ENCODE data around the gene TMCC3. TPM values are rescaled to one million over a fixed set of nuclear protein-coding genes. Genes with fewer than 3 reads are reported as not detected.

TMCC3 gene
- total RNA-seq, 2 experiments from 2014 or later = 0.11 to 0.25 TPM

DNA sequence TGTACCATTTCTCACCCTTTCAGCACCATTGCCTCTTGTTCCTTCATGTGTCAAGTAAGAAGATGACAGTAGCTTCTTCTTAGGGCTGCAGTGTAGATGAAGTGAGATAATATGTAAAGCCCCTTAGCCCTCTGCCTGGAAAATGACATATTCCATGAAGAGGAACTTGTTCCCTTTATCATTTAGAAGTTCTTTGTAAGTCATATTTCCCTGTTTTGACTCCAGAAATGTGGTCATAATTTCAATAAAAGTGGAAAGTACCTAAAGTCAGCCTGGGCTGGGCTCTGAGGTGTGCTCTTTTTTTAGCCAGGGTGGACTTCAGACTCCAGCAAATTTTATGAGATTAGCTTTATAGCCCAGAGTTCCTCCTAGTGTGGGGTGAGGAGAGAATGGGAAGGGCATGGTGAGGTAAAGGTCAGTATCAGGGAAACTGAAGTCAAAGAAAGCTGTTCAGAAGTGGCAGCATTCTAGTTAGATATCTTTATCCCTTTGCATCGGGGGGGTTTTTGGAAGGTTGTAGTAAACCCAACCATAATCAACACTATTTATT lies 92.5 kb downstream of the TMCC3 start:
- DNase-seq = no peak

GRCh38 chr12:94555687-94556086 lies 94.7 kb downstream of the TMCC3 start:
- Mint-ChIP-seq H3K4me1 (ENCODE audit: low read depth) (no peaks in the 10 kb centered on the region), H3K27me3 (peaks cover 19% of the 10 kb centered on the region), H3K4me3 (no peak overlapping the region), H3K9me3 (no peaks in the 10 kb centered on the region), H3K27ac (no peak overlapping the region), H3K36me3 (ENCODE audit: low read depth) (no peaks in the 10 kb centered on the region)
- intact Hi-C loops (cut with micrococcal nuclease) = no loop called here
- DNase-seq (no peak), ATAC-seq (no peak)
- ChIA-PET CTCF (no interaction called here), POLR2A (no interaction called here)
- no peak for TF ChIP-seq CTCF (IDR thresholded peaks at IDR 0.05)

More for the DNA sequence above, 92.5 kb downstream of the TMCC3 start:
- intact Hi-C loops (cut with micrococcal nuclease) = no loop called here
- ChIA-PET POLR2A (no interaction called here), CTCF (no interaction called here)
- Mint-ChIP-seq H3K36me3 (ENCODE audit: low read depth) (no peaks in the 10 kb centered on the region), H3K9me3 (no peaks in the 10 kb centered on the region), H3K4me3 (no peak overlapping the region), H3K27ac (no peak overlapping the region), H3K4me1 (ENCODE audit: low read depth) (no peaks in the 10 kb centered on the region), H3K27me3 (peaks cover 19% of the 10 kb centered on the region)
- TF ChIP-seq CTCF (IDR thresholded peaks at IDR 0.05) = no peak
- ATAC-seq = no peak

DNA sequence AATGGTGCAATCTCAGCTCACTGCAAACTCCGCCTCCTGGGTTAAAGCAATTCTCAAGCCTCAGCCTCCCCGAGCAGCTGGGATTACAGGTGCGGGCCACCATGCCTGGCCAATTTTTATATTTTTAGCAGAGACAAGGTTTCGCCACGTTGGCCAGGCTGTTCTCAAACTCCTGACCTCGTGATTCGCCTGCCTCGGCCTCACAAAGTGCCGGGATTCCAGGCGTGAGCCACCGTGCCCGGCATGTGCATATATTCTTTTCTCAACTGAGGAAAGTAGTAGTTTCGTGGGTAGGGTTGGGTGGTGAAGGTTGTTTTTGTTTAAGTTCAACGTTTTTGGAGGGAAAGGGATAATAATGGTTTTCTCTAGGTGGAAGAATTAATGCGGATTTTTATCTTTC lies 96.5 kb downstream of the TMCC3 start:
- peaks cover 8% of the 10 kb centered on the region for H3K27me3 Mint-ChIP-seq
- CTCF ChIA-PET = no interaction called here

DNA sequence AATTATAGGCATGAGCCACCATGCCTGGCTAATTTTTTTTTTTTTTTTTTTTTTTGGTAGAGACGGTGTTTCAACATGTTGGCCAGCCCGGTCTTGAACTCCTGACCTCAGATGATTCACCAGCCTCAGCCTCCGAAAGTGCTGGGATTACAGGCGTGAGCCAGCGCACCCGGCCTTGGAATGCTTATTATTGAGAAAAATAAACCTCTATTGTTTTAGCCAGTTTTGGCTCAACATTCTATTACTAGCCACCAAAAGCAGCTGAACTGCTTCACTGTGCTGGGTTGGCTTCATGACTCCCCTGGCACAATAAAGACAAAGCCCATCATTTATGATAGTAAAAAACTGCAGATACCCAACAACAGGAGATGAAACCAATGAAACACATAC lies 97.2 kb downstream of the TMCC3 start:
- H3K27ac Mint-ChIP-seq = no peak overlapping the region
- no peak for TF ChIP-seq CTCF (IDR thresholded peaks at IDR 0.05)
- peaks cover 5% of the 10 kb centered on the region for H3K27me3 Mint-ChIP-seq
- H3K9me3 Mint-ChIP-seq = peaks cover 3% of the 10 kb centered on the region
- ATAC-seq = no peak
- H3K4me1 Mint-ChIP-seq (ENCODE audit: low read depth) = no peaks in the 10 kb centered on the region
- CTCF ChIA-PET = no interaction called here
- POLR2A ChIA-PET = no interaction called here
- no peak overlapping the region for H3K4me3 Mint-ChIP-seq
- DNase-seq = no peak
- intact Hi-C loops (cut with micrococcal nuclease) = no loop called here
- no peaks in the 10 kb centered on the region for H3K36me3 Mint-ChIP-seq (ENCODE audit: low read depth)

More for the DNA sequence above, 96.5 kb downstream of the TMCC3 start:
- Mint-ChIP-seq H3K27ac (no peak overlapping the region), H3K4me3 (no peak overlapping the region), H3K36me3 (ENCODE audit: low read depth) (no peaks in the 10 kb centered on the region), H3K4me1 (ENCODE audit: low read depth) (no peaks in the 10 kb centered on the region), H3K9me3 (no peaks in the 10 kb centered on the region)
- POLR2A ChIA-PET = no interaction called here
- intact Hi-C loops (cut with micrococcal nuclease) = no loop called here
- no peak for ATAC-seq
- DNase-seq = no peak
- no peak for TF ChIP-seq CTCF (IDR thresholded peaks at IDR 0.05)

GRCh38 chr12:94551810-94552209 lies 98.5 kb downstream of the TMCC3 start:
- Mint-ChIP-seq H3K36me3 (ENCODE audit: low read depth) (peaks cover 1% of the 10 kb centered on the region), H3K4me1 (ENCODE audit: low read depth) (no peaks in the 10 kb centered on the region), H3K4me3 (no peak overlapping the region), H3K9me3 (peaks cover 15% of the 10 kb centered on the region), H3K27ac (no peak overlapping the region), H3K27me3 (peaks cover 2% of the 10 kb centered on the region)
- DNase-seq = no peak
- ATAC-seq = no peak
- no peak for TF ChIP-seq CTCF (IDR thresholded peaks at IDR 0.05)
- intact Hi-C loops (cut with micrococcal nuclease) = no loop called here
- ChIA-PET CTCF (no interaction called here), POLR2A (interaction anchor here (0.6 kb wide), 1 partner anchor 13 kb away, joined by 3 read pairs; no protein-coding TSS in a partner anchor)
